ENCODE results near the gene SMAD6.

The SMAD6 gene

DNA sequence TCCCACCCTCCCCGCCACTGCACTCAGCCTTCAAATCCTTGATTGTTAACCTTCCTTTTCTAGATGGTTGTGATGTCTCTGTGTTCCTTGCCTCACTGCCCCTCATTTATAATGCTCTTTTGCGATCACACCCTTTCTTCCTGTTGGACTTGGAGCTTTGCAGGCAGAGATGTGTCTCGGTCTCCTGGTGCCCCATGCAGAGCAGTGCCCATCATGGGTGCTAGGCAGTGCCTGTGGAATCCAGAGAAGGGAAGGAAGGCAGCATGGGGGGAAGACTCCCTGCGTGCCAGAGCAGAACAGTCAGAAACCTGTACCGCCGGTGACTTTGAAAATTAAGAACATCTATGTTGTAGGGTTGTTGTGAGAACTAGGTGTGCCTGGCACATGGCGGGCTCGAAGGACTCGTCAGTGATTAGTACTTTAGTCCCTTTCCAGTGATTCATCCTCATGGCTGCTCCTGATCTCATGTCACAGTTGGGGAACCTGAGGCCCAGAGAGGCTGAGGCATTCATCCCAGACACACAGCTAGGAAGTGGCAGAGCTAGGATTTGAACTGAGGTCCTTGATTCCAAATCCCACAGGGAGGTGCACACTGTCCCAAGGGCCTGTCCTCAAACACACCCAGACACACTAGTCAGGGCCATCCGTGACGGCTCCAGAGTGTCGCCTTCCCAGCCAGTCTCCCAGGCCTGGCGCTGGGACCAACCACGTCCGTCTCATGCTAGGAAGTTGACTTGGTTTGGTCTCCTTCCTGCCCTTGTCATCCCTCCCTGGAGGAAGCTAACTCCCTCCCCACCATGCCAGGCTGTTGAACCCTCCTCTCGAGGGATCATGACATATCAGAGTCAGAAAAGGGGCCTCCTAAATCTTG, 58.3 kb downstream of the SMAD6 start:
- Mint-ChIP-seq H3K4me1 (no peaks in the 10 kb centered on the region), H3K36me3 (no peaks in the 10 kb centered on the region), H3K9me3 (no peaks in the 10 kb centered on the region), H3K4me3 (no peak overlapping the region), H3K27ac (no peak overlapping the region), H3K27me3 (peaks cover 19% of the 10 kb centered on the region)

DNA sequence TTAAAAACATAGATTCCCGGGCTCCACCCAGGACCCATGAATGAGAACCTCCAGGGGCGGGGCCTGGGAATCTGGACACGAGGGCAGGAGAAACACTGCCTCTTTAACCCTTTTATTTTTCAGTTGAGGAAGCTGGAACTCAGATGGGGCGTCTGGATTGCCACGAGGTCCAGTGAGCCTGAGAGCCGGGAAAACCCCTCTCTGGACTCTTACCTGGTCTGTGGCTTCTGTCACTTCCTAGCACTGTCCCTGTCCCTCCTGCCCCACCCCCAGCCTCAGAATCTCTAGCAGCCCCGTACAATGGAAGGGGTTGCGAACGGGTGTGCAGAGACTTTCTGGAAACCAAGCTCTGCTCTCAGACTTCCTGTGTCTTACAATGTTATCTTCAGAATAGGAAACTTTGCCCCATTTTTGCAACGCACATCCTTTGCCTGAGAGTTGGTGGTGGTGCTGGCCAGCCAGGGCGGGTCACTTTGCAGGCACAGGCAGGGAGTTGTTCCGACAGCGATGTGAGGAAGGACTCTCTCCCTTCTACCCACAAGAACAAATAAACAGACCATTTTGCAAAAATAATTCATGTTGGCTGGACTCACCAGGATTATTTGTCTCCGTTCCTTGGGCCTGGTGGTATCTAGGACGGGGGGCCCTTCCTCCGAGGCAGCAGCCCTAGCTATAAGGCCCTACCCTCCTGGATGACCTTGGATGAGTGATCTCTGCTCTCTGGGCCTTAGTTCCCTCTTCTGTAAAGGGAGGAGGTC, 59.1 kb downstream of the SMAD6 start:
- no peaks in the 10 kb centered on the region for H3K4me1 Mint-ChIP-seq
- H3K27ac Mint-ChIP-seq: no peak overlapping the region
- no peak overlapping the region for H3K4me3 Mint-ChIP-seq
- no peaks in the 10 kb centered on the region for H3K36me3 Mint-ChIP-seq
- H3K27me3 Mint-ChIP-seq: peaks cover 27% of the 10 kb centered on the region
- no peaks in the 10 kb centered on the region for H3K9me3 Mint-ChIP-seq

DNA sequence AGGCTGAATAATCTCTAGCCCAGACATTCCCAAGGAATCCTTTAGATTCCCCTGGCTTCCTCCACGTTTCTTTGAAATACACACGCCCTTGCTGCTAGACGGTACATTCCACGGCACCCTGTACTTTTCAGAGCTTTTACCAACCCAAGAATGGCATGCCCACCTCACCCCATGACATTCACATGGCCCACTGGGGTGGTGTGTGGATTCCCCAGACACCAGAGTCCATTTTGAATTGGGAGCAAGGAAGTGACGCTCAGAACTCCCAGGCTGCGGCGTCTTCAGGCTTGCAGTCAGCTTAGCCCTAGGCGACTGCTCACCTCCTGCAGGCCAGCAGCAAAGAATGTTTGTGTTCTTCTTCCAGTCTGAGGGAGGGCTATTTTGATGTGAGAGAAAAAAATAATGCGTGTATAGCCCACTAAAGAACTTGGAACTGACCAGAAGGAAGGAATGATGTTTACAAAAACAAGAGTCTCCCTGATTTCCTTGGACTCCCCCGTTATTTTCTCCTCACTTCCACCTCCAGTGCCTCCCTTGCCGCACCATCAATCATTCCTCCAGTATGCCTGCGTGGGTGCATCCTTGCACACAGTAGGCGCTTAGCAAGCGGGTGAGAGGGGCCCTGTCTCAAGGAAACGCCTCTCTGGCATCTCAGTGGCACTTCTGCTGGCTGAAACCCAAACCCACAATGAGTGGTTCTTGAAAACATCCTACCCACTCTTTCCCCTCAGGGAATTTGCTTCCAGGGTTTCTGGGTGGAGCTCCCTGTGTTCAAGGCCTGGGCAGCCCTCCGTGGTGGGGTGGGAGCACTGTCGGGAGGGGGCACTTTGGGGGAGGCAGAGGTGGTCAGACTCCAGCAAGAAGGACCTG, 59.9 kb downstream of the SMAD6 start:
- peaks cover 32% of the 10 kb centered on the region for H3K27me3 Mint-ChIP-seq
- H3K9me3 Mint-ChIP-seq: no peaks in the 10 kb centered on the region
- no peak overlapping the region for H3K4me3 Mint-ChIP-seq
- no peaks in the 10 kb centered on the region for H3K36me3 Mint-ChIP-seq
- H3K27ac Mint-ChIP-seq: no peak overlapping the region
- no peaks in the 10 kb centered on the region for H3K4me1 Mint-ChIP-seq

DNA sequence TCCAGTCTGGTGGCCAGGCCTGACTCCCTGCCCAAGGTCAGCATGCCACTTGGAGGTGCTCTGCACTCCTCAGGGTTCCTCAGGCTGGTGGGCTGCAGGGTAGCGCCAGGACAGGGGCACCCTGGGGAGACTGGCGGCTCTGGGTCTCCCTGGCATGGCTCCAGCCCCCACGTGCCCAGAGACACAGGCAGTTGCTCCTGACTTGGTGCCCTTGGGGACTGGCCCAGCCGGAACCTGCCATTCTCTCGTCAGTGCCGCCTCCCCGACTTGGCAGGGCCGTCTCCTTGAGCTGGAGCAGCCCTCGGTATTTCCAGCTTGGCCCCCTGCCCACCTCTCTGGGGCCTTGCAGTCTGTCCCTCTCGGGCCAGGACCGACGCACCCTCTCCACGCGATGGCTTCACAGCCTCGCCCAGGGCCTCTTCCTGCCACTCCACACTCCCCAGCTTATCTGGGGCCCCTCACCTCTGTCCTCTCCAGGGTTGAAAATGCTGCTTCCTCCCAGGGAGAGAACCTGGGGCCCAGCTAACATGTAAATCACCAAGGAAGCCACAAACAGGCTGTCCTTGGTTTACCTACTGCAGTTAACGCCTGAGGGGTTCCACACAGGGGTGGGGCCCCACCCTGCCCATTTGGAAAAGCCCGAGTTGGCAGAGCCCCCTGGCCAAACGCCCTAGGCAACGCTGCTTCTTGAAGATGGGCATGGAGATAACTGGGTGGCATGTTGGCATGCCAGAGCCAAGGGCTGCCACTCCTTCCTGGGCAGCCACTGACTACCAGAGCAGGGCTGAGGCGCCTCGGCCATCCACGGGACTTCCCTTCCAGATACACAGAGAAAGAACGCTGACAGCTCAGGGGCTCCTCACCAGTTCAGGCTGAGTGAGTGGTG, 61.4 kb downstream of the SMAD6 start:
- H3K9me3 Mint-ChIP-seq: no peaks in the 10 kb centered on the region
- H3K4me3 Mint-ChIP-seq: no peak overlapping the region
- no peaks in the 10 kb centered on the region for H3K36me3 Mint-ChIP-seq
- H3K4me1 Mint-ChIP-seq: no peaks in the 10 kb centered on the region
- no peak overlapping the region for H3K27ac Mint-ChIP-seq
- peaks cover 34% of the 10 kb centered on the region for H3K27me3 Mint-ChIP-seq

DNA sequence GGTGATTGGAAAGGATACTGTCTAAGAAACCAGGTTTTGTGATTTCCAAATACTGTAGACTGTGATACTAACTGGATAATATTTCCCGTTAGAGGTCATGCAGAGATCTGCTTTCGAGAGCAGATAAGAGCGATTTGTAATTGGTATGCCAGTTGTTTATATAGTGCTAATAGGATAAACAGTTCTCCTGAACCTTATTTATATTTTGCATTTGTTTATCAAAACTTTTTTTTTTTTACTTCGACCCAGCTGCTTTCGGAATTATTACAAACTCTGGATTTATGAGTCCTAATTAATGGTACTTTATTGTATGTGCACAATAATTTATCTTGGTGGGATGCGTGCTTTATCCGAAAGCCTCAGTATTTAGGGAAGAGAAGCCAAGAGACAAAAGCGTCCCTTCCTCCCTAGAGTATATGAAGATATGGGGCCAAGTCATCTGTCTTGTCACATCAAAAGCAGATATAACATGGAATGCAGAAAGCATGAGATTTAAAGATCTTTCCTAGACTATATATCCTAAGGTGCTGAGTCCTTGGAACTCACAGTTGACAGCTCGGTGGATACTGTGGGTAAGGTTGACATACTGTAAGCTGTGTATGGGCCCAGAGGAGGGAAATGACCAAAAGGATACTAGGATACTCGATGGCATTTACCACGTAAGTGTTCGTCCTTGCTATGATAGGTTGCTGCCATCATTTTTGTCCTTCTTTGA, 62.2 kb downstream of the SMAD6 start:
- no peak overlapping the region for H3K4me3 Mint-ChIP-seq
- peaks cover 34% of the 10 kb centered on the region for H3K27me3 Mint-ChIP-seq
- no peaks in the 10 kb centered on the region for H3K36me3 Mint-ChIP-seq
- H3K9me3 Mint-ChIP-seq: no peaks in the 10 kb centered on the region
- no peak overlapping the region for H3K27ac Mint-ChIP-seq
- H3K4me1 Mint-ChIP-seq: no peaks in the 10 kb centered on the region

DNA sequence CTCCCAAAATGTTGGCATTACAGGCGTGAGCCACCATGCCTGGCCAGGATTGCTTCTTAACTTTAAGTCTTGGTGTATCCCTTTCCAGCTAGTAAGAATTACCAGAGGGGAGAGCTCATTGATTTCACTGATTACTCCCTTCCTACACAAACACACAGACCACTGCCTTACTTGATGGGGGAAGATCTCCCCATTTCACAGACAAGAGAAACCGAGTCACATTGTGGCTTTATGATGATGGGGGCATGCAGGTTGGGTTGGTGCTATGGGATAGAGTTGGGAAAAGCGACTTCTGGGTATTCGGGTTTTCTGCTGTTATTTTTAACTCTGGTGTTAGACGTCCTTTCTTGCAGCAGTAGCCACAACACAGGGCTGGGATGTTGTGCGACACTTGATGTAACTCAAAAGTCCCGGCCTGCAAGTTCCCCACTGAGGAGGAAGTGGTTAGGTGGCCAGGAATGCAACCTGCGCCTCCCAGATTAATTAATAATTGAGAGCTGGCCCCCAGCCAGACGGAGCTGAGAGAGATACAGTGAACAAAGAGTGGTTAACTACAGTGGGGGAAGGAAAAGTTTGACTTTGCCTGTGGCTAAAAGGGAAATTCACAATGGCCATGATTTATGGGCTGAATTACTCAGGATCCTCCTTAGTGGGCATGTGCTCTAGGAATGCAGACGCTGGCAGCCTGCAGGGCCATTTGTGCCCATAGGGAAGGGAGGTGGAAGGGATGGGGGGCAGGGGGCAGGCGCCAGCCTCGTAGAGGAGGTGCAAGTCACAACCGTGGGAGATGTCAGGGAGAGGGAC, 63.6 kb downstream of the SMAD6 start:
- Mint-ChIP-seq H3K36me3 (no peaks in the 10 kb centered on the region), H3K4me1 (no peaks in the 10 kb centered on the region), H3K27me3 (peaks cover 34% of the 10 kb centered on the region), H3K27ac (no peak overlapping the region), H3K4me3 (no peak overlapping the region), H3K9me3 (no peaks in the 10 kb centered on the region)

DNA sequence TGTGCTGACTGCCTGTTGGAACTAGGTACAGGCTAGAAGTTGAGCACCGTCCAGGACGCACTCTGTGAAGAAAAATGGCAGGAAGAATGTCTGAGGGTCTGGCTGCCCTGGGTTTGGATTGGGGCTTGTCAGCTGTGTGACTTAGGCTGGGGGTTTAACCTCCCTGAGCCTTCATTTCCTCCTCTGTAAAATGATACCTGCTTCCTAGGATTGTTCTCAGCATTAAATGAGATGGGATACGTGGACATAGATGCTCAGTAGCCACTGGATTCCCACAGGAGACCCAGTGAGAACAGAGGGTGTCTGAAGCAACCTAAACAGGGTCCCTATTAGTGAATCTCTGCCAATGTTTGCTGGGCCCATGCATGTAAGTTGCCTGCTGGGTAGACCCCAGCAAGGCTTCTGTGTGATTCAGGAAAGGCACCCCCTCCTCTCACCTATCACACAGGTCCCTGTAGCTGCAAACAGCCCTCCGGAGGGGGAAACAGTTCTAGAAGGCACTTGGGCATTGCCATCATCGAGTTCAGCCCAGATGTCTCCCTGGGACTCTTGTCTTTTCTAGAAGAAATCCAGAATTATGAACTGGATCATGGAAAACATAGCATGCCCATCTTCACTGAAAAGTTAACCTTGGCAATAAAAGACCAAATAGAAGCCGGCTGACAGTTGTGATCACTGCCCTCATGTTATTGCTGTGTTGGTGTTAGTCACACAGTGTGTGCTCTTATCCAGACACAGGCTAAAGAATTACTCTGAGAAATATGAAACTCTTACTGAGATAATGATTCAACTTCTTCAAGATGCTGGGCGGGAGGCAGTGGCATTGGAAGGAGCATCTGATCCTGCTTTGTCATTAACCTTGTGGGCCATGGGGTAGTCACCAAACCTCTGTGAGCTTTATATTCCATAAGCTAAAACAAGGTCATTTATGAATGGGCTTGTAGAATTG, 64.5 kb downstream of the SMAD6 start:
- Mint-ChIP-seq H3K27ac (no peak overlapping the region), H3K9me3 (no peaks in the 10 kb centered on the region), H3K4me1 (no peaks in the 10 kb centered on the region), H3K27me3 (peaks cover 32% of the 10 kb centered on the region), H3K36me3 (no peaks in the 10 kb centered on the region), H3K4me3 (no peak overlapping the region)

DNA sequence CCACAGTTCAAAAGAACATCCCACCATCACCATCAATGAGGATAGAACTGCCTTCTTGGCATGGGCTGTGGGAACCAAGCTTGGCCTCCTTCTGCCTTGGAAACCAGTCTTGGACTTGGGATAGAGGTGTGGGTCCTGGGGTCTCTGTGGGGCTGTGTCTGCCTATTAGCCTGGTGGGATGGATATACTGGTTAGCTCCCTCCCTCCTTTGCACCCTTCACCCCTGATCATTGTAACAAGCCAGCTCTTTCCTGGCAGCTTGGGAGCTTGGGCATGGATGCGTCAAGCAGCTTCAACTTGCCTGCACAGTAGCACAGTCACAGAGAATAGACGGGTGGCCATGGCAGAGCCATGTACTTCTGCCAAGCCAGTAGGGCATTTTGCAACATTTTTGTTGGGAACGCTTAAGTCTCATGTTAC, 65.2 kb downstream of the SMAD6 start:
- Mint-ChIP-seq H3K4me1 (no peaks in the 10 kb centered on the region), H3K27me3 (peaks cover 26% of the 10 kb centered on the region), H3K36me3 (no peaks in the 10 kb centered on the region), H3K27ac (no peak overlapping the region), H3K9me3 (no peaks in the 10 kb centered on the region), H3K4me3 (no peak overlapping the region)

DNA sequence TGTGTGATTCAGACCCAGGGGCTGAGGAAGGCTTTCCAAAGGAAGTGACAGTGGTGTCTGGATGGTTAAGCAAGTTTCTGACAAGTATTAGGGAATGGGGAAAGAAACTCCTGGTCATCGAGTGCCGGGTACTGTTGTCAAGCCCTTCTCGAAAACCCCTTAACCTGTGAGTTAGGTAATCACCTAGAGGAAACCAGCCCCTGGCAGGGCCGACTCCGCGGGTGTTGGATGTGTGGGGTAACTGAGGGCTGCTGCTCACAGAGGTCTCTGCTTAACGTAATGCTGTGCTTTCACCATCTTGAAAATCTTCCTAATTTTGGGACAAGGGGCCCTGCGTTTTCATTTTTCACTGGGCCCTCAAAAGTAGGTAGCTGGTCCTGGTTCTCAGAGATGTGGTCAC, 67.0 kb downstream of the SMAD6 start:
- Mint-ChIP-seq H3K4me3 (no peak overlapping the region), H3K9me3 (no peaks in the 10 kb centered on the region), H3K27ac (no peak overlapping the region), H3K27me3 (peaks cover 20% of the 10 kb centered on the region), H3K36me3 (no peaks in the 10 kb centered on the region), H3K4me1 (no peaks in the 10 kb centered on the region)

DNA sequence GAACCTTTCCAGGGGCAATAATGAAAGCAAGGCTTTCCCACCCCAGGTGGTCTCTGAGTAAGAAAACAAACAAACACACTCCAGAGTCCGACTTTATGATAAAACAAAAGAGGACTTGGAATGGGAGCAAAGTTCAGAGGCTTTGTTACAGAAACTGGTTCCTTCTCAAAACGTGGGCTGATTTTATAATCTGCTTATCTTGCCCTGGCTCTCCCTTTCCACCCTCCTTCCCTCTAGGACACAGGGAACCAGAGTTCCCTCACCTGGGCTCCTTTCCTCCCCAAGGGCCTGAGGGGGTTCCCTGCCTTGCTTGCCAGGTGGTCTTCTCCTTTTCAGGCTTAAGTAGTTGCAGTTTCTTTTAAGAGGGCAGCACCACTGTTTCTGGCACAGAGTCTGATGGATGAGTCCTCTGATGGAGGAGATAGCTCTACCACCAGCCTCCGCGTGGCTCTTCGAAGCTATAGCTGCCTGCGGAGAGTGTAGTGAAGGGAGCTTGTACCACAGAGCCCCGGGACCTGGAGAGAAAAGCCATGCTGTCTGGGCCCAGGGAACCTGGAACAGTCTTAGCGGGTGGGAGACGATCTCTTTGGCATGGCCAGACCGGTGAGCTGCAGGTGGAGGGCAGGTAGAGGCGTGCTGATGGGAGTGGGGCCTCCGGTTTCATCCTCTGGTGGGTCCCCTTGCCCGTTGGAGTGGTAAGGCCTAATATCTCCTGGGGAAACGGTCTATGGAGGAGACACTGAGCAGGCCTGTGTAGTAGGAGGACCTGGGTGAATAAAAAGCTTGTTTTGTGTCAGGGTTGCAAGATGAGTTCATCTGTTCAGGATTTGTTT, 68.7 kb downstream of the SMAD6 start:
- Mint-ChIP-seq H3K4me3 (no peak overlapping the region), H3K4me1 (no peaks in the 10 kb centered on the region), H3K36me3 (no peaks in the 10 kb centered on the region), H3K9me3 (no peaks in the 10 kb centered on the region), H3K27ac (no peak overlapping the region), H3K27me3 (peaks cover 11% of the 10 kb centered on the region)

DNA sequence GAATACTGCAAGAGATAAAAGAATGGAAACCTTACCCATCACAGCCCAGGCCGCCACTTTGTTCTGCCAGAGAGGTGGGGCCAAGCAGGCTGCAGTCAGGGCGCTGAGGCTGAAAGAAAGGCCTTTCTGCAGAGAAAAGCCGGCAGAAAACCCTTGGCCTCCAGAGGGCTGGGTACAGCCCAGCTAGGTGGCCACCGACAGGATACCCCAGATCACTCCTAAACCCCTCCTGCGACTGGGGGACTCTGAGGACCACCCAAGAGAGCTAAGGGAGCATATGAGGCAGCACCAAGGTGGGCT, 69.3 kb downstream of the SMAD6 start:
- Mint-ChIP-seq H3K27me3 (peaks cover 5% of the 10 kb centered on the region), H3K36me3 (no peaks in the 10 kb centered on the region), H3K4me1 (no peaks in the 10 kb centered on the region), H3K27ac (no peak overlapping the region), H3K4me3 (no peak overlapping the region), H3K9me3 (no peaks in the 10 kb centered on the region)

DNA sequence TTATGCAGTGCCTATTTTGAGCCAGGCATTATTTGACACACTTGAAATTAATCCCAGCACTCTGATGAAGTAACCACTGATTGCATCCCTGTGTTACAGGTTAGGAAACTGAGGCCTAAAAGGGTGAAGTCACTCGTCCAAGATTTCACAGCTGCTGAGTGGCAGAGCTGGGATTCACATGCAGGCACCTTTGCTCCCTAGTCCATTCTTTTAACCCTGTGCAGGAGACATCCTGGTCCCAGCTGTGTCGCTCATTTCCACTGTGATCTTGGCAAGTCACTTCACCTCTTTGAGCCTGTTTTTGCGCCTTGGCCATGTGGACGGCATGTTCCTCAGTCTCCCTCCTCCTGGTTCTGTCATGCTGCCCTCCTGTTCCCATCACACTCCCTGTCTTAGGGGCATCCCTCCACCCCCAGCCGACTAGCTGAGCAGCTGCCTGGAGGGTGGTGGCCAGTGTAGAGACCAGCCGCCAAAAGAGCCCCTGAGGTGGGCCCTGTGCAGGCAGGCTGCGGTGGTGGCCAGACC, 70.6 kb downstream of the SMAD6 start:
- H3K4me1 Mint-ChIP-seq: no peaks in the 10 kb centered on the region
- H3K9me3 Mint-ChIP-seq: no peaks in the 10 kb centered on the region
- H3K27ac Mint-ChIP-seq: no peak overlapping the region
- H3K36me3 Mint-ChIP-seq: no peaks in the 10 kb centered on the region
- no peak overlapping the region for H3K4me3 Mint-ChIP-seq
- peaks cover 2% of the 10 kb centered on the region for H3K27me3 Mint-ChIP-seq
